Omental fat pad (tissue), 4 donors: ENCODE measurements around the gene CTSG. TPM values are rescaled to one million over a fixed set of nuclear protein-coding genes. Genes with fewer than 3 reads are reported as not detected.
"Not testable (repeated sequence)": the region's sequence is repeated elsewhere in the genome, so short reads cannot be mapped to it uniquely, and the experiment has no call there.

Experiments
- ATAC-seq: fragments of 150-250 bp; one replicate; pipeline ENCODE4 v1.9.1; 2016; ENCODE audit warnings: mild to moderate bottlenecking, moderate library complexity; ENCODE audit not compliant: low FRiP score
- DNase-seq: peaks from one replicate; pipeline ENCODE4 v3.0.0-alpha.2; 2019; ENCODE audit warnings: low spot score
- total RNA-seq, 4 donors: library from RNA; depleted of rRNA; stranded (reverse); fragments of >200 nt; gene quantifications; one replicate each; pipeline ENCODE4 v1.1.0, GENCODE V29; 2016
- TF ChIP-seq, protein P1 (sequence below), 3 donors: fragments of 450-650 bp; IDR thresholded peaks; one replicate each; pipeline ENCODE4 v1.5.1; 2016 to 2017; ENCODE audit warnings: antibody characterized with exemption in 3 of 3, mild to moderate bottlenecking in 3 of 3, moderate library complexity in 2 of 3

The CTSG gene
- total RNA-seq, 4 donors from 2014 or later = 0.84 to 11.5 (median 3.9) TPM

DNA sequence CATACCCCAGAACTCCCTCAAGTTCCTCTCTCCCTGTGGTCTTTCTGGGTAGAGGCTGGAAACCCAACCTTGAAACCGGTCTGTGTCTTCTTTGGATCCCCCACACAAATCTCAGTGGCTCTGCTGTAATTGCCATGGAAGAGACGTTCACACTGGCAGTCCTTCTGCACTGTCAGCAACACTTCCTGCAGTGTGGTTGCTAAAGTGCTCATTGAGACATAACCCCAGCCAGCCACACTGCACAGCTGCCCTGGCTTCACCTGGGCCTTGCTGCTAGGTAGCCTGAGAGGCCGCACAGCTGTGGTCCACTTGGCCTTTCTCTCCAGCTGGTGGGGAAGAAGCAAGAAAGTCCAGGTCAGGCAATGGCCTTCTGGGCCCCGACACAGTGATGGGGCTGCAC lies 31.0 kb upstream of the CTSG start:
- DNase-seq (no peak), ATAC-seq (no peak)
- TF ChIP-seq, protein P1, sequence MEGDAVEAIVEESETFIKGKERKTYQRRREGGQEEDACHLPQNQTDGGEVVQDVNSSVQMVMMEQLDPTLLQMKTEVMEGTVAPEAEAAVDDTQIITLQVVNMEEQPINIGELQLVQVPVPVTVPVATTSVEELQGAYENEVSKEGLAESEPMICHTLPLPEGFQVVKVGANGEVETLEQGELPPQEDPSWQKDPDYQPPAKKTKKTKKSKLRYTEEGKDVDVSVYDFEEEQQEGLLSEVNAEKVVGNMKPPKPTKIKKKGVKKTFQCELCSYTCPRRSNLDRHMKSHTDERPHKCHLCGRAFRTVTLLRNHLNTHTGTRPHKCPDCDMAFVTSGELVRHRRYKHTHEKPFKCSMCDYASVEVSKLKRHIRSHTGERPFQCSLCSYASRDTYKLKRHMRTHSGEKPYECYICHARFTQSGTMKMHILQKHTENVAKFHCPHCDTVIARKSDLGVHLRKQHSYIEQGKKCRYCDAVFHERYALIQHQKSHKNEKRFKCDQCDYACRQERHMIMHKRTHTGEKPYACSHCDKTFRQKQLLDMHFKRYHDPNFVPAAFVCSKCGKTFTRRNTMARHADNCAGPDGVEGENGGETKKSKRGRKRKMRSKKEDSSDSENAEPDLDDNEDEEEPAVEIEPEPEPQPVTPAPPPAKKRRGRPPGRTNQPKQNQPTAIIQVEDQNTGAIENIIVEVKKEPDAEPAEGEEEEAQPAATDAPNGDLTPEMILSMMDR (IDR thresholded peaks at IDR 0.05) = no peak

- ATAC-seq (no peak), DNase-seq (no peak)
- TF ChIP-seq, protein P1 (IDR thresholded peaks at IDR 0.05) = no peak
Observed at GRCh38 chr14:24606297-24606696, 30.2 kb upstream of the CTSG start.

DNA sequence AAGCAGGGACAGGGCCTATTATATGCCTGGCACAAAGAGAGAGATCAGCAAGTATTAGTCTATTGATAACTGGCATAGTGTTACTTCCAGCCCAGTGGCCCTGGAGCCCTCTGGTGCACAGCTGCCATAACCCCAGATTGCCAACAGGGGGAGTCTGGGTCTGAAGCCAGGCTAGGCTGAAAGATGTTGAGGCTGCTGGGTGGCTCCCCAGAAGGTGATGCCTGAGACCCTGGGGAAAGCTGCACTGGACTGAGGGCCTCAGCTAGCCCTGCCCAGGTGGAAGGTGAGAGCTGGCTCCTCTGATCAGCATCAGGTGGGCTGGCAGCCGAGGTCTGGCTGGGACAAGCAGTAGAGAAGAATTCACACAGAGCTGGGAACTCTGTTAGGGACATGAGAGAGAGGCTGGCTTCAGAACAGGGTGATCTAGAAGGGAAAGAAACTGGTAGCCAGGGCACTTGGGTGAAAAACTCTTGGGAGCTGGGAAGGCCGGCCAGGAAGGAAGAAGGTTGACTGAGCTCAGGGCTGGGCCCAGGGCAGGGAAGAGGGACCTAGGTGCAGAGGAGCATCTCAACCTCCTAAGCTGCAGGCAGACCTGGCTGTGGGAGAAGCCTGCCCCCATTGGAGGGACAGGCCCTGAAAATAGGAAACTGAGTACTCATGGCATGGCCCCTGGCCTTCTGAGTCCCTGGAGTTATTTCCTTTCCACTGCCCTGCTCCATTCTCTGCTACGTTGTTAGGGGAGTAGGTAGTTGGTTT lies 29.6 kb upstream of the CTSG start:
- no peak for ATAC-seq
- TF ChIP-seq, protein P1 (IDR thresholded peaks at IDR 0.05) = no peak
- DNase-seq = no peak

DNA sequence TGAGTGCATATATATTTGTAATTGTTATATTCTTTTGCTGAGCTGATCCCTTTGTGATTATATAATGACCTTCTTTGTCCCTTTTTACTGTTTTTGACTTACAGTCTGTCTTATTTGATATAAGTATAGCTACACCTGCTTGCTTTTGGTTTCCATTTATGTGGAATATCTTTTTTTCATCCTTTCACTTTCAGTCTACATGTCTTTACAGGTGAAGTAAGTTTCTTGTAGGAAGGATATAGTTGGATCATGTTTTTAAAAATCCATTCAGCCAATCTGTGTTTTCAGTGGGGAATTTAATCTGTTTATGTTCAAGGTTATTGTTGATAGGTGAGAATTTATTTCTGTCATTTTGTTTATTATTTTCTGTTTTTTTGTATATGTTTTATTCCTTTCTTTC lies 21.4 kb upstream of the CTSG start:
- TF ChIP-seq, protein P1 (IDR thresholded peaks at IDR 0.05) = no peak
- no peak for ATAC-seq
- DNase-seq = no peak

DNA sequence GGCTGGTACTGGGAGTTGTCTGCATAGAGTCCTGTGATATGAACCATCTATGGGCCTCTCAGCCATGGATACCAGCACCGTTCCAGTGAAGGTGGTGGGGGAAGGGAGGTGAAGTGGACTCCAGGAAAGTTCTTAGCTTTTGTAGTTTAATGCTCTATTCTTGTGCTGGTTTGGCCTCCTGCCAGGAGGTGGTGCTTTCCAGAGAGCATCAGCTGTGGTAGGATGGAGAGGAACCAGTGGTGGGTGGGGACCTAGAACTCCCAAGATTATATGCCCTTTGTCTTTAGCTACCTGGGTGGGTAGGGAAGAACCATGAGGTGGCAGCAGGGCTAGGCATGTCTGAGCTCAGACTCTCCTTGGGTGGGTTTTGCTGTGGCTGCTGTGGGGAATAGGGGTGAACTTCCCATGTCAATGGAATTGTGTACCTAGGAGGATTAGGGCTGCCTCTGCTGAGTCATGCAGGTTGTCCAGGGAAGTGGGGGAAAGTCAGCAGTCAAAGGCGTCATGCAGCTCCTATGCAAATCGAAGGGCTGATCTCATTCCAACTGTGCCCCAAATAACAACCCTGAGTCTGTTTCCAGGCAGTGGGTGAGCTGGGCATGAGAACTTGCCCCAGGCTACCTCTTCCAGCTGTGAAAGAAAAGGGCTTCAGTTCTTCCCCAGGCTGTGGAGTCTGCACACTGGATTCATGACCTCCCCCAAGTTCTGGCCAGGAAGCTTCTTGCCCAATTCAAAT lies 19.2 kb upstream of the CTSG start:
- TF ChIP-seq, protein P1 (IDR thresholded peaks at IDR 0.05) = no peak
- no peak for ATAC-seq

DNA sequence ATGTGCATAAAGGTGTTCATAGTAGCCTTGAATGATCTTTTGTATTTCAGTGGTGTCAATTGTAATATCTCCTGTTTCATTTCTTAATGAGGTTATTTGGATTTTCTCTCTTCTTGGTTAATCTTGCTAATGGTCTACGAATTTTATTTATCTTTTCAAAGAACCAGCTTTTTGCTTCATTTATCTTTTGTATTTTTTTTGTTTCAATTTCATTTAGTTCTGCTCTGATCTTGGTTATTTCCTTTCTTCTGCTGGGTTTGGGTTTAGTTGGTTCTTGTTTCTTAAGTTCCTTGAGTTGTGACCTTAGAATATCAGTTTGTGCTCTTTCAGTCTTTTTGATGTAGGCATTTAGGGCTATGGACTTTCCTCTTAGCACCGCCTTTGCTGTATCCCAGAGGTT lies 15.0 kb upstream of the CTSG start:
- not testable (repeated sequence) for ATAC-seq, DNase-seq

More for the DNA sequence above, 19.2 kb upstream of the CTSG start:
- no peak for DNase-seq

DNA sequence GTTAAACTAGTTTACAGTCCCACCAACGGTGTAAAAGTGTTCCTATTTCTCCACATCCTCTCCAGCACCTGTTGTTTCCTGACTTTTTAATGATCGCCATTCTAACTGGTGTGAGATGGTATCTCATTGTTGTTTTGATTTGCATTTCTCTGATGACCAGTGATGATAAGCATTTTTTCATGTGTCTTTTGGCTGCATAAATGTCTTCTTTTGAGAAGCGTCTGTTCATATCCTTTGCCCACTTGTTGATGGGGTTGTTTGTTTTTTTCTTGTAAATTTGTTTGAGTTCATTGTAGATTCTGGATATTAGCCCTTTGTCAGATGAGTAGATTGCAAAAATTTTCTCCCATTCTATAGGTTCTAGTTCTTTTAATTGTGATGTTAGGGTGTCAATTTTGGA lies 8.4 kb upstream of the CTSG start:
- ATAC-seq, DNase-seq: not testable (repeated sequence)

GRCh38 chr14:24578558-24578957 lies 2.5 kb upstream of the CTSG start:
- TF ChIP-seq, protein P1 (IDR thresholded peaks at IDR 0.05) = no peak
- DNase-seq = no peak
- ATAC-seq = no peak
